Activated T-helper 9 cell treated with anti-CD3 and anti-CD28 coated beads, Interleukin-2, amount 50 U/mL, for 16 hours (primary cell): ENCODE results near the gene ORAI3.

Source experiments
- DNase-seq: peaks from one replicate; pipeline ENCODE4 v3.0.0-alpha.2; 2020; ENCODE audit warnings: low read depth

ORAI3 gene

GRCh38 chr16:30992276-30992780, 43.5 kb downstream of the ORAI3 start:
- DNase-seq: no peak

- no peak for DNase-seq
These were observed 44.3 kb downstream of the ORAI3 start for GRCh38 chr16:30992931-30993816.

- no peak for DNase-seq
These were observed 47.1 kb downstream of the ORAI3 start for GRCh38 chr16:30995927-30996323.

- no peak for DNase-seq
These were observed 47.6 kb downstream of the ORAI3 start for GRCh38 chr16:30996324-30996984.

- DNase-seq: peak; percentile 78
These were observed 48.3 kb downstream of the ORAI3 start for GRCh38 chr16:30996985-30997724.

GRCh38 chr16:30997725-30998711, 49.1 kb downstream of the ORAI3 start:
- DNase-seq: no peak

- DNase-seq: no peak
These were observed 50.2 kb downstream of the ORAI3 start for GRCh38 chr16:30998852-30999761.

- no peak for DNase-seq
These were observed 52.0 kb downstream of the ORAI3 start for GRCh38 chr16:31000671-31001382.

GRCh38 chr16:31001507-31002249, 52.8 kb downstream of the ORAI3 start:
- no peak for DNase-seq

- DNase-seq: no peak
These were observed 53.4 kb downstream of the ORAI3 start for GRCh38 chr16:31002250-31002700.

- no peak for DNase-seq
These were observed 54.0 kb downstream of the ORAI3 start for GRCh38 chr16:31002862-31003341.

GRCh38 chr16:31003744-31004143, 54.9 kb downstream of the ORAI3 start:
- no peak for DNase-seq
